Breast epithelium (tissue), 3 donors: ENCODE data around the gene DACH2.
"Not testable (repeated sequence)": the region's sequence is repeated elsewhere in the genome, so short reads cannot be mapped to it uniquely, and the experiment has no call there.

Experiments used
- POLR2AphosphoS5 ChIP-seq, 3 donors: sonication (generic); formaldehyde crosslinking; IDR thresholded peaks; one replicate each; pipeline ENCODE4 v1.6.1; 2017; ENCODE audit warnings: antibody characterized with exemption in 3 of 3
- TF ChIP-seq, protein P1 (sequence below), 3 donors: fragments of 450-650 bp; IDR thresholded peaks; one replicate each; pipeline ENCODE4 v1.5.1; 2016 to 2017; ENCODE audit warnings: antibody characterized with exemption in 3 of 3, mild to moderate bottlenecking in 3 of 3, moderate library complexity in 3 of 3

DNA sequence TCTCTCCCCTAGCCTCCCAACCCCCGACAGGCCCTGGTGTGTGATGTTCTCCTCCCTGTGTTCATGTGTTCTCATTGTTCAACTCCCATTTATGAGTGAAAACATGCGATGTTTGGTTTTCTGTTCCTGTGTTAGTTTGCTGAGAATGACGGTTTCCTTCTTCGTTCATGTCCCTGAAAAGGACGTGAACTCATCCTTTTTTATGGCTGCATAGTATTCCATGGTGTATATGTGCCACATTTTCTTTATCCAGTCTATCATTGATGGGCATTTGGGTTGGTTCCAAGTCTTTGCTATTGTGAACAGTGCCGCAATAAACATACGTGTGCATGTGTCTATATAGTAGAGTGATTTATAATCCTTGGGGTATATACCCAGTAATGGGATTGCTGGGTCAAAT is 33.1 kb downstream of the DACH2 start:
- TF ChIP-seq, protein P1, sequence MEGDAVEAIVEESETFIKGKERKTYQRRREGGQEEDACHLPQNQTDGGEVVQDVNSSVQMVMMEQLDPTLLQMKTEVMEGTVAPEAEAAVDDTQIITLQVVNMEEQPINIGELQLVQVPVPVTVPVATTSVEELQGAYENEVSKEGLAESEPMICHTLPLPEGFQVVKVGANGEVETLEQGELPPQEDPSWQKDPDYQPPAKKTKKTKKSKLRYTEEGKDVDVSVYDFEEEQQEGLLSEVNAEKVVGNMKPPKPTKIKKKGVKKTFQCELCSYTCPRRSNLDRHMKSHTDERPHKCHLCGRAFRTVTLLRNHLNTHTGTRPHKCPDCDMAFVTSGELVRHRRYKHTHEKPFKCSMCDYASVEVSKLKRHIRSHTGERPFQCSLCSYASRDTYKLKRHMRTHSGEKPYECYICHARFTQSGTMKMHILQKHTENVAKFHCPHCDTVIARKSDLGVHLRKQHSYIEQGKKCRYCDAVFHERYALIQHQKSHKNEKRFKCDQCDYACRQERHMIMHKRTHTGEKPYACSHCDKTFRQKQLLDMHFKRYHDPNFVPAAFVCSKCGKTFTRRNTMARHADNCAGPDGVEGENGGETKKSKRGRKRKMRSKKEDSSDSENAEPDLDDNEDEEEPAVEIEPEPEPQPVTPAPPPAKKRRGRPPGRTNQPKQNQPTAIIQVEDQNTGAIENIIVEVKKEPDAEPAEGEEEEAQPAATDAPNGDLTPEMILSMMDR (IDR thresholded peaks at IDR 0.05), result not testable (repeated sequence)
- TF ChIP-seq POLR2AphosphoS5 (IDR thresholded peaks at IDR 0.05), result not testable (repeated sequence)
